DND-41 (cell line): ENCODE measurements around the gene MRPS17.
"Not testable (repeated sequence)": the region's sequence is repeated elsewhere in the genome, so short reads cannot be mapped to it uniquely, and the experiment has no call there.

Experiments used
- ATAC-seq: fragments of 200-7000 bp; cut with Tn5 transposase; 3 replicates; pipeline ENCODE4 v1.9.1; 2021; ENCODE audit warnings: low read depth; ENCODE audit not compliant: insufficient read depth
- DNase-seq: peaks from one replicate; pipeline ENCODE4 v3.0.0-alpha.2; 2020
- H2AFZ ChIP-seq: 2 replicates; pipeline ENCODE4 v1.6.0; 2012; ENCODE audit warnings: low read depth, low read length
- H3K27ac ChIP-seq: 2 replicates; pipeline ENCODE4 v1.5.1; 2012; ENCODE audit warnings: low read length, inconsistent platforms
- H3K27me3 ChIP-seq: fragments of 200-600 bp; sonication (generic); 2 replicates; pipeline ENCODE4 v1.6.0; 2012; ENCODE audit warnings: low read length, mild to moderate bottlenecking, inconsistent platforms; ENCODE audit not compliant: insufficient read depth, poor library complexity
- H3K36me3 ChIP-seq: 2 replicates; pipeline ENCODE4 v1.5.1; 2012; ENCODE audit warnings: low read length, inconsistent platforms; ENCODE audit not compliant: insufficient read depth
- H3K4me1 ChIP-seq: 2 replicates; pipeline ENCODE4 v1.5.1; 2012; ENCODE audit warnings: mild to moderate bottlenecking, low read length; ENCODE audit not compliant: insufficient read depth
- H3K4me2 ChIP-seq: 2 replicates; pipeline ENCODE4 v1.6.0; 2012; ENCODE audit warnings: mild to moderate bottlenecking, moderate library complexity, low read length, inconsistent platforms; ENCODE audit not compliant: insufficient read depth
- H3K4me3 ChIP-seq, 2 experiments: fragments of 200-600 bp in 1 of 2; shearing (Covaris generic) in 1 of 2; 2 replicates each; pipeline ENCODE4 v1.5.1; 2012 to 2016; ENCODE audit warnings: inconsistent platforms in 2 of 2, low read length in 2 of 2, mild to moderate bottlenecking in 2 of 2, low read depth in 1 of 2, moderate library complexity in 1 of 2
- H3K79me2 ChIP-seq: 2 replicates; pipeline ENCODE4 v1.6.0; 2012; ENCODE audit warnings: low read length, inconsistent platforms; ENCODE audit not compliant: insufficient read depth
- H3K9ac ChIP-seq: 2 replicates; pipeline ENCODE4 v1.6.0; 2012; ENCODE audit warnings: low read depth, mild to moderate bottlenecking, inconsistent platforms, low read length, moderate library complexity
- H3K9me3 ChIP-seq: 2 replicates; pipeline ENCODE4 v1.5.1; 2012; ENCODE audit warnings: low read length, moderate library complexity, mild to moderate bottlenecking, inconsistent platforms; ENCODE audit not compliant: insufficient read depth, severe bottlenecking
- H4K20me1 ChIP-seq: 2 replicates; pipeline ENCODE4 v1.6.0; 2012; ENCODE audit warnings: low read length; ENCODE audit not compliant: insufficient read depth
- CTCF ChIP-seq: IDR thresholded peaks from 2 replicates; pipeline ENCODE4 v1.5.1; 2012; ENCODE audit warnings: borderline replicate concordance, low read length, moderate library complexity, mild to moderate bottlenecking; ENCODE audit not compliant: poor library complexity, severe bottlenecking; ENCODE audit errors: extremely low read depth
- EZH2 ChIP-seq: IDR thresholded peaks from 3 replicates; pipeline ENCODE4 v1.6.1; 2012; ENCODE audit warnings: borderline replicate concordance, low read depth, mild to moderate bottlenecking, moderate library complexity, low read length, inconsistent platforms; ENCODE audit not compliant: severe bottlenecking

Gene MRPS17

GRCh38 chr7:55939514-55940123 lies 12.1 kb upstream of the MRPS17 start:
- ATAC-seq (peak; percentile 77), DNase-seq (no peak)
- no peak overlapping the region for H3K4me3 ChIP-seq
- H3K4me2 ChIP-seq = no peak overlapping the region
- no peaks in the 10 kb centered on the region for H3K27me3 ChIP-seq
- peaks cover 25% of the 10 kb centered on the region for H3K9me3 ChIP-seq
- H3K9ac ChIP-seq = no peak overlapping the region
- H3K27ac ChIP-seq = no peak overlapping the region
- no peaks in the 10 kb centered on the region; the same call in 1 of the 2 replicates for H3K36me3 ChIP-seq
- TF ChIP-seq CTCF (no peak), EZH2 (no peak)
- H2AFZ ChIP-seq = no peak overlapping the region
- H3K4me1 ChIP-seq = no peaks in the 10 kb centered on the region
- H3K79me2 ChIP-seq = no peaks in the 10 kb centered on the region
- no peaks in the 10 kb centered on the region for H4K20me1 ChIP-seq

GRCh38 chr7:55946545-55946944 lies 5.1 kb upstream of the MRPS17 start:
- no peak for TF ChIP-seq CTCF
- TF ChIP-seq EZH2 = no peak
- Histone ChIP-seq H2AFZ (no peak overlapping the region), H3K9me3 (no peaks in the 10 kb centered on the region), H3K27me3 (no peaks in the 10 kb centered on the region), H3K27ac (no peak overlapping the region), H4K20me1 (no peaks in the 10 kb centered on the region), H3K79me2 (peaks cover 2% of the 10 kb centered on the region; the same call in 1 of the 2 replicates), H3K36me3 (no peaks in the 10 kb centered on the region; the same call in 1 of the 2 replicates), H3K4me2 (no peak overlapping the region), H3K9ac (no peak overlapping the region), H3K4me1 (peaks cover 6% of the 10 kb centered on the region; the same call in 1 of the 2 replicates), H3K4me3 (no peak overlapping the region)
- DNase-seq = no peak
- no peak for ATAC-seq

- H3K27me3 ChIP-seq, H3K9me3 ChIP-seq, ATAC-seq, H4K20me1 ChIP-seq, DNase-seq: not testable (repeated sequence)
- Histone ChIP-seq H2AFZ (peak overlapping the region; percentile 95), H3K36me3 (peaks cover 34% of the 10 kb centered on the region), H3K79me2 (peaks cover 30% of the 10 kb centered on the region), H3K9ac (peak overlapping the region; percentile 79), H3K4me1 (peaks cover 17% of the 10 kb centered on the region), H3K27ac (peak overlapping the region; percentile 80), H3K4me2 (peak overlapping the region; percentile 69), H3K4me3 (peak overlapping the region; percentile 55 to 82; a peak in 3 of 4 replicates)
Measured at GRCh38 chr7:55952352-55952671, 635 bp downstream of the MRPS17 start.

GRCh38 chr7:55953707-55954475 lies 2.2 kb downstream of the MRPS17 start:
- Histone ChIP-seq H2AFZ (no peak overlapping the region), H3K36me3 (peaks cover 36% of the 10 kb centered on the region), H3K79me2 (peaks cover 30% of the 10 kb centered on the region), H3K4me1 (peaks cover 17% of the 10 kb centered on the region), H3K27ac (no peak overlapping the region), H3K9ac (no peak overlapping the region), H3K27me3 (no peaks in the 10 kb centered on the region), H3K9me3 (no peaks in the 10 kb centered on the region), H3K4me2 (peak overlapping the region; percentile 21; the same call in 1 of the 2 replicates), H3K4me3 (no peak overlapping the region), H4K20me1 (peaks cover 5% of the 10 kb centered on the region; the same call in 1 of the 2 replicates)
- TF ChIP-seq CTCF (no peak), EZH2 (no peak)
- ATAC-seq (no peak), DNase-seq (no peak)
